SK-N-SH (cell line): Measurements from ENCODE around the gene SHTN1. TPM values are rescaled to one million over a fixed set of nuclear protein-coding genes. Genes with fewer than 3 reads are reported as not detected.

Experiments used
- CTCF ChIA-PET: fragments of 300-600, 350-600 bp; formaldehyde crosslinking; extraction: SDS; loops from one replicate; lab custom pipeline; 2021; lab: Yijun Ruan, JAX
- POLR2A ChIA-PET: fragments of 350-600 bp; sonication (Branson Sonifier 250); formaldehyde crosslinking; extraction: SDS; loops from one replicate; lab custom pipeline; 2020; ENCODE audit warnings: antibody characterized with exemption, inconsistent platforms; lab: Yijun Ruan, JAX
- DNase-seq: peaks from one replicate; pipeline ENCODE4 v3.0.0; 2012
- H2AFZ ChIP-seq: fragments of 200-600 bp; sonication (generic); 2 replicates; pipeline ENCODE4 v1.8.1; 2016; ENCODE audit warnings: antibody characterized with exemption, mild to moderate bottlenecking, low read depth
- H3F3A ChIP-seq: fragments of 200-600 bp; sonication (generic); replicated peaks from 2 replicates; pipeline ENCODE3; 2016; ENCODE audit warnings: antibody characterized with exemption, mild to moderate bottlenecking; ENCODE audit not compliant: insufficient read depth
- H3K27ac ChIP-seq, 2 experiments: fragments of 200-500 bp in 1 of 2; fragments of 200-600 bp in 1 of 2; sonication (Bioruptor generic) in 1 of 2; sonication (generic), shearing (Covaris generic) in 1 of 2; 2 replicates each; pipeline versions ENCODE4 v1.5.1 to v1.6.1; 2014 to 2016; ENCODE audit warnings: low read depth in 2 of 2, inconsistent platforms in 1 of 2, low read length in 1 of 2, mild to moderate bottlenecking in 1 of 2, mixed read lengths in 1 of 2
- H3K27me3 ChIP-seq: fragments of 200-600 bp; sonication (generic), shearing (Covaris generic); 2 replicates; pipeline ENCODE4 v1.6.1; 2016; ENCODE audit warnings: mixed run types; ENCODE audit not compliant: insufficient read depth
- H3K36me3 ChIP-seq, 2 experiments: fragments of 200-500 bp in 1 of 2; fragments of 200-600 bp in 1 of 2; sonication (Bioruptor generic) in 1 of 2; sonication (generic) in 1 of 2; replicated peaks in 1 of 2; 2 replicates each; pipeline versions ENCODE3 to v1.5.1; 2014 to 2016; ENCODE audit warnings: low read length in 1 of 2, mild to moderate bottlenecking in 1 of 2; ENCODE audit not compliant: insufficient read depth in 2 of 2, control insufficient read depth in 1 of 2
- H3K4me1 ChIP-seq, 2 experiments: fragments of 200-500 bp in 1 of 2; fragments of 200-600 bp in 1 of 2; sonication (Bioruptor generic) in 1 of 2; sonication (generic), shearing (Covaris generic) in 1 of 2; 2 replicates each; pipeline versions ENCODE4 v1.5.1 to v1.6.1; 2014 to 2016; ENCODE audit warnings: low read depth in 1 of 2, low read length in 1 of 2, mixed run types in 1 of 2; ENCODE audit not compliant: insufficient read depth in 2 of 2, control insufficient read depth in 1 of 2
- H3K4me2 ChIP-seq: fragments of 200-600 bp; sonication (generic), shearing (Covaris generic); 2 replicates; pipeline ENCODE4 v1.6.1; 2017; ENCODE audit warnings: mixed run types
- H3K4me3 ChIP-seq, 2 experiments: fragments of 200-500 bp in 1 of 2; fragments of 200-600 bp in 1 of 2; sonication (Bioruptor generic) in 1 of 2; sonication (generic), shearing (Covaris generic) in 1 of 2; 2 replicates each; pipeline versions ENCODE4 v1.5.1 to v1.8.1; 2014 to 2016; ENCODE audit warnings: low read depth in 2 of 2, inconsistent platforms in 1 of 2, low read length in 1 of 2, mild to moderate bottlenecking in 1 of 2, mixed read lengths in 1 of 2, moderate library complexity in 1 of 2
- H3K79me2 ChIP-seq: fragments of 200-600 bp; sonication (generic); 2 replicates; pipeline ENCODE4 v1.8.1; 2017; ENCODE audit warnings: mild to moderate bottlenecking; ENCODE audit not compliant: insufficient read depth
- H3K9ac ChIP-seq: fragments of 200-600 bp; sonication (generic); 2 replicates; pipeline ENCODE4 v1.6.1; 2017; ENCODE audit warnings: mixed run types
- H3K9me2 ChIP-seq: fragments of 200-600 bp; sonication (generic); 2 replicates; pipeline ENCODE4 v1.6.1; 2017; ENCODE audit warnings: mixed run types
- H3K9me3 ChIP-seq: fragments of 200-600 bp; sonication (generic); 2 replicates; pipeline ENCODE4 v1.6.1; 2017; ENCODE audit warnings: mixed run types, mild to moderate bottlenecking, moderate library complexity
- H4K20me1 ChIP-seq: fragments of 200-600 bp; sonication (generic); 2 replicates; pipeline ENCODE4 v1.6.1; 2017; ENCODE audit warnings: mild to moderate bottlenecking, mixed run types; ENCODE audit not compliant: insufficient read depth
- CTCF ChIP-seq: fragments of 200-600 bp; sonication (generic); IDR thresholded peaks from 2 replicates; pipeline ENCODE4 v1.6.1; 2017; ENCODE audit warnings: antibody characterized with exemption, mild to moderate bottlenecking, moderate library complexity
- EP300 ChIP-seq, 2 experiments: IDR thresholded peaks; 2 replicates each; pipeline versions ENCODE4 v1.4.0 to v1.6.1; 2012; ENCODE audit warnings: borderline replicate concordance in 1 of 2, low read depth in 1 of 2, low read length in 1 of 2
- EZH2phosphoT487 ChIP-seq: fragments of 200-600 bp; sonication (generic); IDR thresholded peaks from 2 replicates; pipeline ENCODE4 v1.6.1; 2017; ENCODE audit warnings: low read depth, mixed run types, mild to moderate bottlenecking, antibody characterized with exemption, moderate library complexity, borderline replicate concordance
- FOSL2 ChIP-seq: IDR thresholded peaks from 2 replicates; pipeline ENCODE4 v1.4.0; 2012; ENCODE audit warnings: low read depth, mild to moderate bottlenecking, moderate library complexity, borderline replicate concordance
- IRF3 ChIP-seq: fragments of 150-350 bp; IDR thresholded peaks from 2 replicates; pipeline ENCODE4 v1.6.1; 2016; ENCODE audit warnings: mild to moderate bottlenecking, low read depth, low read length
- JUND ChIP-seq: IDR thresholded peaks from 2 replicates; pipeline ENCODE4 v1.4.0; 2012
- NFIC ChIP-seq: IDR thresholded peaks from 2 replicates; pipeline ENCODE4 v1.4.0; 2012; ENCODE audit warnings: borderline replicate concordance
- RXRA ChIP-seq: IDR thresholded peaks from 2 replicates; pipeline ENCODE4 v1.4.0; 2012; ENCODE audit warnings: low read depth, mild to moderate bottlenecking, borderline replicate concordance
- SIN3A ChIP-seq: IDR thresholded peaks from 2 replicates; pipeline ENCODE4 v1.6.1; 2012; ENCODE audit warnings: low read depth, mild to moderate bottlenecking, low read length, moderate library complexity, borderline replicate concordance
- TCF12 ChIP-seq: IDR thresholded peaks from 2 replicates; pipeline ENCODE4 v1.4.0; 2012
- TEAD4 ChIP-seq: IDR thresholded peaks from 2 replicates; pipeline ENCODE4 v1.4.0; 2012; ENCODE audit warnings: mild to moderate bottlenecking, borderline replicate concordance; ENCODE audit not compliant: insufficient read depth
- USF1 ChIP-seq: IDR thresholded peaks from 2 replicates; pipeline ENCODE4 v1.4.0; 2012; ENCODE audit warnings: low read depth, borderline replicate concordance
- USF2 ChIP-seq: fragments of 150-350 bp; IDR thresholded peaks from 2 replicates; pipeline ENCODE4 v1.6.1; 2017; ENCODE audit warnings: antibody characterized with exemption, low read length, low read depth, borderline replicate concordance
- WGBS: methylation state at CpG from one replicate; pipeline ENCODE4 v1.1.6; 2017; ENCODE audit warnings: low lambda C conversion rate; 5-methylcytosine and 5-hydroxymethylcytosine counted together
- polyA plus RNA-seq, 3 experiments: library from polyadenylated mRNA; depleted of rRNA; stranded (reverse); fragments of >200 nt; gene quantifications; 2 replicates each; pipeline ENCODE4 v1.2.3, GENCODE V29; 2012

Gene SHTN1
- polyA plus RNA-seq, 1 of the 3 experiments (the other 2 are of a cell fraction), result 5.2 TPM

GRCh38 chr10:116893686-116894037 lies 111.3 kb downstream of the SHTN1 start (continued):
- no peak for TF ChIP-seq USF1
- TF ChIP-seq USF2, result no peak
- TF ChIP-seq SIN3A, result no peak
- TF ChIP-seq NFIC, result no peak
- no peak for TF ChIP-seq EZH2phosphoT487
- TF ChIP-seq JUND, result no peak
- TF ChIP-seq IRF3, result no peak
- TF ChIP-seq RXRA, result no peak

- no peak overlapping the region for H3K4me3 ChIP-seq
- no peaks in the 10 kb centered on the region for H3K9me2 ChIP-seq
- no peak overlapping the region for H3K9ac ChIP-seq
- H4K20me1 ChIP-seq, result peaks cover 4% of the 10 kb centered on the region; the same call in 1 of the 2 replicates
- H3K9me3 ChIP-seq, result no peaks in the 10 kb centered on the region
- no peak overlapping the region for H3K27ac ChIP-seq
- WGBS, result 84% methylated on average over 11 of the region's 11 CpGs
- ChIA-PET CTCF (interaction anchor here (0.8 to 1.6 kb wide), 6 partner anchors 36 to 282 kb away, joined by 3 to 4 read pairs (median 3); partner anchors contain the start of gene SHTN1), POLR2A (no interaction called here)
- H2AFZ ChIP-seq, result no peak overlapping the region
- H3K36me3 ChIP-seq, result peaks cover 0 to 2% of the 10 kb centered on the region in 2 experiments
- peaks cover 21 to 42% of the 10 kb centered on the region in 2 experiments for H3K4me1 ChIP-seq
- TF ChIP-seq EP300 (IDR thresholded peaks at IDR 0.05; ENCODE audit: borderline replicate concordance in 1 of 2, low read depth in 1 of 2, low read length in 1 of 2), result no peak
- TF ChIP-seq CTCF, result no peak
- TF ChIP-seq TCF12, result no peak
- no peak for TF ChIP-seq TEAD4
- no peak for TF ChIP-seq FOSL2
- peaks cover 21% of the 10 kb centered on the region for H3F3A ChIP-seq
- no peak overlapping the region for H3K4me2 ChIP-seq
- no peaks in the 10 kb centered on the region for H3K79me2 ChIP-seq
- no peaks in the 10 kb centered on the region for H3K27me3 ChIP-seq
- no peak for DNase-seq
These were observed 111.9 kb downstream of the SHTN1 start for GRCh38 chr10:116892907-116893685.
